CD8-positive, alpha-beta memory T cell (primary cell): ENCODE results near the gene ZNF638. TPM values are rescaled to one million over a fixed set of nuclear protein-coding genes. Genes with fewer than 3 reads are reported as not detected.
A peak's percentile ranks its signal among the peaks of the same experiment; 100 is the strongest.

Source experiments
- CTCF ChIA-PET: fragments of 350-600 bp; sonication (Branson Sonifier 250); formaldehyde crosslinking; loops from one replicate; lab custom pipeline; 2021; ENCODE audit warnings: antibody characterized with exemption; lab: Charles Lee
- POLR2A ChIA-PET: fragments of 350-600 bp; sonication (Branson Sonifier 250); formaldehyde crosslinking; loops from one replicate; lab custom pipeline; 2021; ENCODE audit warnings: antibody characterized with exemption; lab: Charles Lee
- DNase-seq, 5 donors: peaks; one replicate each; pipeline versions ENCODE4 v3.0.0 to v3.0.0-alpha.2; 2020 to 2022; ENCODE audit warnings: mixed read lengths in 1 of 5
- H3K27ac ChIP-seq: one replicate; pipeline ENCODE4 v1.7.0; 2013; ENCODE audit warnings: low read depth, mild to moderate bottlenecking, low read length, moderate library complexity
- H3K27me3 ChIP-seq: 2 replicates; pipeline ENCODE4 v1.7.0; 2013; ENCODE audit warnings: low read length, mild to moderate bottlenecking; ENCODE audit not compliant: insufficient read depth, poor library complexity, severe bottlenecking
- H3K36me3 ChIP-seq: 2 replicates; pipeline ENCODE4 v1.7.0; 2013; ENCODE audit warnings: mild to moderate bottlenecking, low read length, moderate library complexity; ENCODE audit not compliant: insufficient read depth
- H3K4me1 ChIP-seq: 2 replicates; pipeline ENCODE4 v1.7.0; 2013; ENCODE audit warnings: mild to moderate bottlenecking, low read length, moderate library complexity; ENCODE audit not compliant: insufficient read depth
- H3K4me3 ChIP-seq: 2 replicates; pipeline ENCODE4 v1.7.0; 2013; ENCODE audit warnings: mild to moderate bottlenecking, low read length
- H3K9me3 ChIP-seq: 2 replicates; pipeline ENCODE4 v1.7.0; 2013; ENCODE audit warnings: mild to moderate bottlenecking, low read length
- H3K27ac Mint-ChIP-seq, 8 donors: one replicate each; pipeline ENCODE4 v1.8.0; 2020 to 2021; ENCODE audit warnings: mixed read lengths in 8 of 8, mild to moderate bottlenecking in 6 of 8, inconsistent platforms in 3 of 8, moderate library complexity in 3 of 8
- H3K27me3 Mint-ChIP-seq, 2 donors: one replicate each; pipeline ENCODE4 v1.8.0; 2020 to 2021; ENCODE audit warnings: mixed read lengths in 2 of 2, mild to moderate bottlenecking in 1 of 2, moderate library complexity in 1 of 2
- H3K36me3 Mint-ChIP-seq, 3 donors: one replicate each; pipeline ENCODE4 v1.8.0; 2020 to 2021; ENCODE audit warnings: mixed read lengths in 3 of 3, inconsistent platforms in 1 of 3, mild to moderate bottlenecking in 1 of 3
- H3K4me1 Mint-ChIP-seq, 3 donors: one replicate each; pipeline ENCODE4 v1.8.0; 2020 to 2021; ENCODE audit warnings: mixed read lengths in 3 of 3, inconsistent platforms in 1 of 3, mild to moderate bottlenecking in 1 of 3
- H3K4me3 Mint-ChIP-seq, 7 donors: one replicate each; pipeline ENCODE4 v1.8.0; 2020 to 2021; ENCODE audit warnings: mixed read lengths in 7 of 7, mild to moderate bottlenecking in 6 of 7, moderate library complexity in 4 of 7, inconsistent platforms in 2 of 7
- H3K9me3 Mint-ChIP-seq, 5 donors: one replicate each; pipeline ENCODE4 v1.8.0; 2020 to 2022; ENCODE audit warnings: mixed read lengths in 5 of 5, mild to moderate bottlenecking in 3 of 5, moderate library complexity in 2 of 5, inconsistent platforms in 1 of 5
- polyA plus RNA-seq: library from polyadenylated mRNA; unstranded; fragments of 300-500 nt; fragmentation: Illumina TruSeq; gene quantifications from one replicate; pipeline ENCODE4 v1.2.3, GENCODE V29; 2021
- total RNA-seq, 2 experiments: library from RNA; stranded (reverse); gene quantifications; one replicate each; pipeline ENCODE4 v1.2.3, GENCODE V29; 2021

Gene ZNF638
- total and polyA plus RNA-seq, 3 experiments from 2014 or later, result 47.8 to 83.4 (median 77.9) TPM

DNA sequence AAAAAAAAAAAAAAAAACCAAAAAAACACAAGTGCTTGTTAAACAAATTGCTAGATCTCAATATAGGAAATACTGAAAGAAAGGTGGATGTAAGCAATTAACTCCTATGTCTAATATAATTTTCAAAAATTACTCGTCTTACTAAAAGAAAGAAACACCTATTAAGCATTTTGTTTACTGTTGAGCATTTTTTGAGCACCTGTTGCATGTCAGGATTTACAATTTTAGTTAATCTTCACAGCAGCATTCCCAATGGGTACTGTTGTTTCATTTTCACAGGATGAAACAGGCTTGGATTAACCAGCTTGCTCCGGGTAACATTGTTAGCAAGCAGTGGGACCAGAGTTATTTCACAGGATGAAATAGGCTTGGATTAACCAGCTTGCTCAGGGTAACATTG, 4.8 kb downstream of the ZNF638 start:
- no peak for DNase-seq
- POLR2A ChIA-PET, result no interaction called here
- H3K36me3 Mint-ChIP-seq, result peaks cover 0 to 42% (median 11%) of the 10 kb centered on the region in 3 donors
- no peak overlapping the region for H3K27ac Mint-ChIP-seq
- peaks cover 73% of the 10 kb centered on the region for H3K4me1 ChIP-seq
- H3K27ac ChIP-seq, result no peak overlapping the region
- H3K9me3 Mint-ChIP-seq, result no peaks in the 10 kb centered on the region
- CTCF ChIA-PET, result no interaction called here
- H3K4me3 Mint-ChIP-seq, result peak overlapping the region in 3 of 7 donors; percentile 4 to 29 (median 29)
- peaks cover 0 to 2% of the 10 kb centered on the region in 2 donors for H3K27me3 Mint-ChIP-seq
- peaks cover 75 to 89% (median 88%) of the 10 kb centered on the region in 3 donors for H3K4me1 Mint-ChIP-seq
- no peaks in the 10 kb centered on the region for H3K9me3 ChIP-seq
- H3K4me3 ChIP-seq, result no peak overlapping the region
- no peaks in the 10 kb centered on the region for H3K36me3 ChIP-seq
- H3K27me3 ChIP-seq, result no peaks in the 10 kb centered on the region

GRCh38 chr2:71336802-71337201, 5.2 kb downstream of the ZNF638 start:
- H3K27ac ChIP-seq, result no peak overlapping the region
- H3K9me3 ChIP-seq, result no peaks in the 10 kb centered on the region
- ChIA-PET CTCF (no interaction called here), POLR2A (no interaction called here)
- no peaks in the 10 kb centered on the region for H3K9me3 Mint-ChIP-seq
- H3K4me1 ChIP-seq, result peaks cover 73% of the 10 kb centered on the region
- no peaks in the 10 kb centered on the region for H3K36me3 ChIP-seq
- H3K36me3 Mint-ChIP-seq, result peaks cover 0 to 39% (median 11%) of the 10 kb centered on the region in 3 donors
- no peak overlapping the region for H3K4me3 ChIP-seq
- peak overlapping the region in 4 of 7 donors; percentile 4 to 38 (median 26) for H3K4me3 Mint-ChIP-seq
- H3K27ac Mint-ChIP-seq, result no peak overlapping the region
- H3K4me1 Mint-ChIP-seq, result peaks cover 73 to 93% (median 88%) of the 10 kb centered on the region in 3 donors
- H3K27me3 ChIP-seq, result no peaks in the 10 kb centered on the region
- no peak for DNase-seq
- peaks cover 0 to 2% of the 10 kb centered on the region in 2 donors for H3K27me3 Mint-ChIP-seq

DNA sequence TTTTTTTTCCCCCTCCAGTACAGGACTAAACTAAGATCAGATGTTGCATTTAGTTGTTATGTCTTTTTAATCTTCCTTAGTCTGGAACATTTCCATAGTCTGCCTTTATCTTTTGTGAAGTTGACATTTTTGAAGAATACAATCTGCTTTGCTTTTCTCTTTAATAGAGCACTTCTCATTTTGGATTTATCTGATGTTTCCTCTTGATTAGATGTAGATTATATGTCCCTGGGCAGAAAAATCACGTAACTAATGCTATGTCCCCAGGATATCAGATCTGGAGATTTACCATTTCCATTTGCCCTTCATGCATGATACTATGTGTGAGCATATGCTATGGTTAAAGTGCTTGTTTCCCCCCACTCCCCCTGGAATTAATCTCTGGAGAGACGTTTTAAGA, 6.2 kb downstream of the ZNF638 start:
- peak overlapping the region in 4 of 7 donors; percentile 2 to 49 (median 8) for H3K4me3 Mint-ChIP-seq
- CTCF ChIA-PET, result no interaction called here
- H3K36me3 Mint-ChIP-seq, result peaks cover 0 to 37% (median 14%) of the 10 kb centered on the region in 3 donors
- Histone ChIP-seq H3K9me3 (no peaks in the 10 kb centered on the region), H3K27me3 (no peaks in the 10 kb centered on the region), H3K27ac (no peak overlapping the region), H3K4me3 (no peak overlapping the region), H3K4me1 (peaks cover 69% of the 10 kb centered on the region), H3K36me3 (no peaks in the 10 kb centered on the region)
- no peaks in the 10 kb centered on the region for H3K27me3 Mint-ChIP-seq
- H3K4me1 Mint-ChIP-seq, result peaks cover 75 to 95% (median 91%) of the 10 kb centered on the region in 3 donors
- POLR2A ChIA-PET, result no interaction called here
- DNase-seq, result no peak
- peak overlapping the region in 1 of 8 donors; percentile 28 for H3K27ac Mint-ChIP-seq
- H3K9me3 Mint-ChIP-seq, result no peaks in the 10 kb centered on the region

- H3K36me3 ChIP-seq, result no peaks in the 10 kb centered on the region
- H3K4me3 ChIP-seq, result no peak overlapping the region
- Mint-ChIP-seq H3K27ac (peak overlapping the region in 3 of 8 donors; percentile 3 to 69 (median 43)), H3K4me1 (peaks cover 71 to 90% (median 89%) of the 10 kb centered on the region in 3 donors), H3K4me3 (peak overlapping the region in 3 of 7 donors; percentile 6 to 24 (median 14)), H3K36me3 (peaks cover 0 to 39% (median 11%) of the 10 kb centered on the region in 3 donors), H3K9me3 (no peaks in the 10 kb centered on the region), H3K27me3 (no peaks in the 10 kb centered on the region)
- no peaks in the 10 kb centered on the region for H3K9me3 ChIP-seq
- DNase-seq, result no peak
- H3K27ac ChIP-seq, result no peak overlapping the region
- H3K4me1 ChIP-seq, result peaks cover 50% of the 10 kb centered on the region
- POLR2A ChIA-PET, result no interaction called here
- CTCF ChIA-PET, result no interaction called here
- H3K27me3 ChIP-seq, result no peaks in the 10 kb centered on the region
Observed at GRCh38 chr2:71339685-71340084, 8.1 kb downstream of the ZNF638 start.

- Histone ChIP-seq H3K4me1 (peaks cover 45% of the 10 kb centered on the region), H3K9me3 (no peaks in the 10 kb centered on the region), H3K4me3 (no peak overlapping the region), H3K27me3 (no peaks in the 10 kb centered on the region), H3K36me3 (no peaks in the 10 kb centered on the region), H3K27ac (no peak overlapping the region)
- CTCF ChIA-PET, result no interaction called here
- DNase-seq, result no peak
- Mint-ChIP-seq H3K36me3 (peaks cover 0 to 35% (median 11%) of the 10 kb centered on the region in 3 donors), H3K27me3 (no peaks in the 10 kb centered on the region), H3K27ac (peak overlapping the region in 1 of 8 donors; percentile 70), H3K4me3 (peak overlapping the region in 2 of 7 donors; percentile 1 to 24), H3K9me3 (no peaks in the 10 kb centered on the region), H3K4me1 (peaks cover 68 to 87% (median 86%) of the 10 kb centered on the region in 3 donors)
- POLR2A ChIA-PET, result no interaction called here
Observed at GRCh38 chr2:71340176-71340575, 8.6 kb downstream of the ZNF638 start.

- ChIA-PET CTCF (interaction anchor here (5.9 kb wide), 1 partner anchor 10 kb away, joined by 33 read pairs; the partner anchor contains the start of gene ZNF638), POLR2A (interaction anchor here (1.1 kb wide), 1 partner anchor 10 kb away, joined by 3 read pairs; the partner anchor contains the start of gene ZNF638)
- no peaks in the 10 kb centered on the region for H3K9me3 ChIP-seq
- no peaks in the 10 kb centered on the region for H3K27me3 ChIP-seq
- Mint-ChIP-seq H3K9me3 (no peaks in the 10 kb centered on the region), H3K4me3 (no peak overlapping the region), H3K36me3 (peaks cover 0 to 39% (median 11%) of the 10 kb centered on the region in 3 donors), H3K4me1 (peaks cover 63 to 84% (median 83%) of the 10 kb centered on the region in 3 donors), H3K27ac (no peak overlapping the region), H3K27me3 (no peaks in the 10 kb centered on the region)
- no peak overlapping the region for H3K27ac ChIP-seq
- H3K4me1 ChIP-seq, result peaks cover 32% of the 10 kb centered on the region
- no peak overlapping the region for H3K4me3 ChIP-seq
- no peak for DNase-seq
- no peaks in the 10 kb centered on the region for H3K36me3 ChIP-seq
Observed at GRCh38 chr2:71341645-71342044, 10.1 kb downstream of the ZNF638 start.

GRCh38 chr2:71346065-71346464, 14.5 kb downstream of the ZNF638 start:
- ChIA-PET POLR2A (no interaction called here), CTCF (interaction anchor here (5.9 kb wide), 1 partner anchor 14 kb away, joined by 33 read pairs; the partner anchor contains the start of gene ZNF638)
- H3K4me3 ChIP-seq, result no peak overlapping the region
- H3K27me3 ChIP-seq, result no peaks in the 10 kb centered on the region
- no peak overlapping the region for H3K27ac ChIP-seq
- Mint-ChIP-seq H3K27ac (no peak overlapping the region), H3K4me1 (peaks cover 54 to 81% (median 81%) of the 10 kb centered on the region in 3 donors), H3K27me3 (no peaks in the 10 kb centered on the region), H3K4me3 (no peak overlapping the region), H3K9me3 (no peaks in the 10 kb centered on the region), H3K36me3 (peaks cover 17 to 51% (median 18%) of the 10 kb centered on the region in 3 donors)
- peaks cover 8% of the 10 kb centered on the region for H3K4me1 ChIP-seq
- no peak for DNase-seq
- H3K36me3 ChIP-seq, result peaks cover 6% of the 10 kb centered on the region
- H3K9me3 ChIP-seq, result no peaks in the 10 kb centered on the region

DNA sequence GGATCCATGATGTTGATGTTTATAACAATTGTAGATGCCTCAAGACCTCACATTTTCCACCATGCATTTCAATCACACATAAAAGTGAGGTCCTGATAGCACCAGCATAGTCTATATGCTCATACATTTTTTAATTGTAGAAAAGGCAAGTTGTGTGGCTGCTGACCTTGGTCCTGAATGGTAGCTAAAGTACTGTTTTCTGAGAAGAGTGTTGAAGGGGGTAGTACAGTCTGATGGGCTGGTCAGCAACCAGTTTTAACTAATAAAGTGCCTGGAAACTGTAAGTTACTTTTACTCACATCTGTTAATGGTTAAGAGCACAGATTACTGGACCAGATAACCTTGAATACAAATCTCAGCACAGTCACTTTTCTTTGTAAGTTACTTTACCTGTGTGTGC, 15.9 kb downstream of the ZNF638 start:
- H3K4me3 Mint-ChIP-seq, result no peak overlapping the region
- H3K27me3 Mint-ChIP-seq, result no peaks in the 10 kb centered on the region
- ChIA-PET CTCF (interaction anchor here (5.9 kb wide), 1 partner anchor 16 kb away, joined by 33 read pairs; the partner anchor contains the start of gene ZNF638), POLR2A (no interaction called here)
- H3K27ac Mint-ChIP-seq, result no peak overlapping the region
- H3K9me3 ChIP-seq, result no peaks in the 10 kb centered on the region
- no peaks in the 10 kb centered on the region for H3K27me3 ChIP-seq
- peaks cover 8% of the 10 kb centered on the region for H3K4me1 ChIP-seq
- peaks cover 60 to 86% (median 82%) of the 10 kb centered on the region in 3 donors for H3K4me1 Mint-ChIP-seq
- peaks cover 6% of the 10 kb centered on the region for H3K36me3 ChIP-seq
- no peak for DNase-seq
- peaks cover 15 to 56% (median 18%) of the 10 kb centered on the region in 3 donors for H3K36me3 Mint-ChIP-seq
- no peak overlapping the region for H3K4me3 ChIP-seq
- H3K9me3 Mint-ChIP-seq, result no peaks in the 10 kb centered on the region
- no peak overlapping the region for H3K27ac ChIP-seq
